HUDEP-2 (cell line): ENCODE data around the gene SMURF2.
A peak's percentile ranks its signal among the peaks of the same experiment; 100 is the strongest.
"Not testable (repeated sequence)": the region's sequence is repeated elsewhere in the genome, so short reads cannot be mapped to it uniquely, and the experiment has no call there.

Source experiments
- DNase-seq, 76 experiments: peaks; one replicate each; lab custom pipeline; 2025; ENCODE audit not compliant: unreplicated experiment in 76 of 76; lab: John Stamatoyannopoulos, UW

SMURF2 gene

DNA sequence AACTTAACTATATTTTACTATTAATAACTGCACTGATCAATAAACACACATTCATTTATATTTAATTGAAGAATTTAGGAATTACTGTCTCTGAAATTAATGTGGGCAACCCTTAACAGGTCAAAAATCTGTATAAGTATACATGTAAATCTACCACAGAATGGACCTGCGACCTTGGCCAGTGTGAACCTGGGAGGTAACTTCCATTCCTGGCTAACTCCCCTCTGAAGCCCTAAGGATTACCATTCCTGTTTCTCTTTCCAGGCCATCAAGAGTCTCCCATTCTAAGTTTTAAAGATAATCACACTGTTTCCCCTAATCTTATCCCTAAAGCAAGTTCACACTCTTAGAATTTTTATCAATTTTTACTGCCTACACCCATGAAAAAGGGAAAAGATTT, 58.1 kb downstream of the SMURF2 start:
- no peak for DNase-seq

GRCh38 chr17:64599827-64600226, 62.3 kb downstream of the SMURF2 start:
- DNase-seq, result no peak

DNA sequence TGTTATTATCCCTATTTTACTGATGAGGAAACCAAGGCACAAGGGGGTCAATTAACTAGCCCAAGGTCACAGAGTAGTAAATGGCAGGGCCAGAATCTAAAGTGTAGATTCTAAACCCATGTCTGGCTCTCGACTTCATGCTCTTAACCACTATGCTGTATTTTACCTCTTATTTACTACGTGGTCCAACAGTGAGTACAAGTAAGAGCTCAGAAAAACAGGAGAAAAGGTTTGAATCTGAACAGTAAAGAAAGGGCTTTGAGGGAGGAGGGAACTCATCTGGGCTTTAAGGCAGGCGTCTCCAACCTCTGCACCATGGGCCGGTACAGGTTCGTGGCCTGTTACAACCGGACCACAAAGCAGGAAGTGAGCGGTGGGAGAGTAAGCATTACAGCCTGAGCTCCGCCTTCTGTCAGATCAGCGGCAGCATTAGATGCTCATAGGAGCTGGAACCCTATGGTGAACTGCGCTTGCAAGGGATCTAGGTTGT, 62.9 kb downstream of the SMURF2 start:
- DNase-seq, result peak in 1 of 76 experiments; percentile 5

- DNase-seq, result no peak
Measured at GRCh38 chr17:64598672-64599071, 63.4 kb downstream of the SMURF2 start.

DNA sequence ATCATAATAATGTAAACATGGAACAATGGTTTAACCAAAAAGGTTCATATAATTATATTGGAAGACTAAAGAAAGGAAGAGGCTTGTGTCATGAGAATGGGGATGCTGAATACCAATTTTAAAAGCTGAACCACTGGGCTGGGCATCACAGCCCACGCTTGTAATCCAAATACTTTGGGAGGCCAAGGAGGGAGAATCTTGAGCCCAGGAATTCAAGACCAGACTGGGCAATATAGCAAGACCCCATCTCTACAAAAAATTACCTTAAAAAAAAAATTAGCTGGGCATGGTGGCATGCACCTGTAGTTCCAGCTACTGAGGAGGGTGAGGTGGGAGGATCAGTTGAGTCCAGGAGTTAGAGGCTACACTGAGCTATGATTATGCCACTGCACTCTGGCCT, 65.1 kb downstream of the SMURF2 start:
- no peak for DNase-seq

- DNase-seq, result no peak
Measured at GRCh38 chr17:64596439-64596838, 65.7 kb downstream of the SMURF2 start.

GRCh38 chr17:64591944-64592343, 70.2 kb downstream of the SMURF2 start:
- DNase-seq, result no peak

DNA sequence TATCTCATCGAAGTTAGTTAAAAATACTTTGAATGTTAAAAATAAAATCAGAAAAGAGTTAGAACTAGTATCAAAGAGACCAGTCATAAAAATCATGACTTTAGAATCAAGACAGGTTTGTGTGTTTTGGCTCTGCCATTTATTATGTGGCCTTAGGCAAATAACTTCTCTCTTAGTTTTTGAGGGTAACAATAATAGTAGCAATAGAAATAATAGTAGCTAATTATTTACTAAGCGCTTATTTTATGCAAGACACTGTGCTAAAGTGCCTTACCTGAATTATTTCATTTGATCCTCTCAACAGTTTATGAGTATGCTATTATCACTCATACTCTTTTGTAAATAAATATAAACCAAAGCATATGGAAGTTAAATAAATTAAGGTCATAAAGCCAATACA, 77.0 kb downstream of the SMURF2 start:
- no peak for DNase-seq

DNA sequence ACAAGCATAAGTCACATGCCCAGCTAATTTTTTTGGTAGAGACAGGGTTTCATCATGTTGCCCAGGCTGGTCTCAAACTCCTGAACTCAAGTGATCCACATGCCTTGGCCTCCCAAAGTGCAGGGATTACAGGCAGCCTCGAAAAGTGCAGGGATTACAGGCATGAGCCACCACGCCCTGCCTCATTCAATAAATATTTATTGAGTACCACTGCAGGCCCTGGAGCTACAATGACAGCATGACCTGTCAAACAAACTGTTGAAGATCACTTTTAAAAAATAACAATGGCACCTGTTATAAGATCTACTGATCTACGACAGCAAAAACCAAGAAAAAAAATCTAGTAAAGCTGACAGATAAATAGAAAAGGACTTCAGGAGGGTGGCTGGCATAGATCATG, 79.1 kb downstream of the SMURF2 start:
- no peak for DNase-seq

GRCh38 chr17:64580384-64581315, 81.5 kb downstream of the SMURF2 start:
- DNase-seq, result no peak

- DNase-seq, result no peak
Measured at GRCh38 chr17:64579917-64580316, 82.2 kb downstream of the SMURF2 start.

- DNase-seq, result not testable (repeated sequence)
Measured at GRCh38 chr17:64577025-64577424, 85.1 kb downstream of the SMURF2 start.

DNA sequence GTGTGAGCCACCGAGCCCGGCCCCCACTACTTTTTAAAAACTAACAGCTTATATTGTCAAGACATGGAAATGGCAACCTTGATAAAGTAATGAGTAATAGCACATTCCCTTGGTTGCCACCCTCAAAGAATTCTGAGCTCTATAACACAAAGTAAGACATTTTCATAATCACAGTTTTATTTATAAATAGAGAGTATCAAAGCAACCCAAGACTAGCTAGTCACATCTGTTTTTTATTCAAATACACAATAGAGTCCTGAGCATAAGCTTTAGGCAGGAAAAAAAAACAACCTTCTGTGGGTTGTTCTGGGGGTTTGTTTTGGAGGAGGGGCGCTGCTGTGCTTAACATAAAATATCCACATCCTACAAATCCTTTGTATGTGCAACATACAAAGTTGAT, 86.7 kb downstream of the SMURF2 start:
- DNase-seq, result no peak

- no peak for DNase-seq
Measured at GRCh38 chr17:64574646-64575045, 87.5 kb downstream of the SMURF2 start.

DNA sequence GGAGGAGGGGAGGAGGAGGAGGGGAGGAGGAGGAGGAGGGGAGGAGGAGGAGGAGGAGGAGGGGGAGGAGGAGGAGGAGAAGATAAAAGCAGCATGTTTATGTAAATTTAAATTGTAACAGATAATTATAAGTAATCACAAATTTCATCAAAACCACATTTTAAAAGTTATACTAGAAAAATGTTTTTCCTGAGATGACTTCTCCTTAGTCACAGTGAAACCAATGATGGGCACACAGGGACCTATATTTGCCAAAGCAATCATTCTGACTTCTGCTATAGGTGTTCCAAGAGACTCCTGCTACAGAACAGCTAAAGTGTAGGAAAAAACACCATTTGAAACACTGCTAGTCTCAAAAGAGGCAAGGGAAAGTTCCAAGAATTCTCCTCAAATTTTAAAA, 88.9 kb downstream of the SMURF2 start:
- no peak for DNase-seq

DNA sequence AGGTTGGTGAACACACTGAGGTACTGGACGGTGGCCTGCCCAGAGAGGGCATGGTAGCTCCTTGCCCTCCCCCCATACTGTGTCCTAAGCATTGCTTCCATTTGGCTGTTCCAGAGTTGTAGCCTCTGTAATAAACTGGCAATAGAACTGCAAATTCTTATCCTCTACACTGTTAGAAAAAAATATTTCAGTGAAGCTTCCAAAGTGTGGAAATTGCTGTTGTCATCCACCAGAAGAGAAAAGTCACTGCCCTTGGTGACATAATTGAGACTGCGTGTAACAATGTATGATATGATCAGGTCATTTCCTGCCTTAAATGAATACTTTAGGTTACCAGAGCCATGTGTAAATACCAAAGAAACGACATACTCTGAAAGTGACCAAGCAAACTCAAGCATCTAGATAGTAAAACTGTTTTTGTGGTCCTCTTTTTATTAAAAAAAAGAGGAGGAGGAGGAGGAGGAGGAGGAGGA, 89.4 kb downstream of the SMURF2 start:
- DNase-seq, result peak in 3 of 76 experiments; percentile 2

DNA sequence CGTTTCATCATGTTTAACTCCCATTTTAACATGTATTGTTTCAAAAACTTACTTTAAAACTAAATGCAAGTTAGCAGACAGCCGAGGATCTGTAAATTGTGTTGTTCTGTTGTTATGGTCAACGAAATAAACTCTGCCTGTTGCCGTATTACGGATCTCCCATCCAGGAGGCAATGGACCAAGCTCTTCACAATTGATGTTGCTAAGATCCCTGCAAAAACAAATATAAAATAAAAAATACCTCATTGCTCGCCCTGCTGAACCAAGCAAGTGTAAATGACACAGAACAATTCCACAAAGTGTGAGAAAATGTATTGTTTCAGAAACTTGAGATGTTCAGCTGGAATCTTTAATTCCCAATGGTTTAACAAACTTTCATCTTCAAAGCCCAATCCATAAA, 90.4 kb downstream of the SMURF2 start:
- DNase-seq, result no peak

- no peak for DNase-seq
Measured at GRCh38 chr17:64565563-64565962, 96.5 kb downstream of the SMURF2 start.

DNA sequence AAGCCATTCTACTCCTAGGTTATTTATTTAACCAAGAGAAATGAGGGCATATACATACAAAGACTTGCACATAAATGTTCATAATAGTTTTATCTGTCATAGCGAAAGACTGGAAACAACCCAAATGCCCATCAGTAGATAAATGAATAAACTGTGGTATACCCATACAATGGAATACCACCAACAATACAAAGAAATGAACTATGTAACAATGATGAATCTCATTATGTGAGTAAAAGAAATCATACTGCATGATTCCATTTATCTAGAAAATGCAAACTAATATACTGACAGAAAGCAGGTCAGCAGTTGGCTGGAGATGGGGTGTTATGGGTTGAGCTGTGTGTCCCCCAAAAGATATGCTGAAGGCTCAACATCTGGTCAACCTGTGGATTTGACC, 98.0 kb downstream of the SMURF2 start:
- DNase-seq, result no peak

GRCh38 chr17:64555281-64555680, 106.8 kb downstream of the SMURF2 start:
- no peak for DNase-seq

GRCh38 chr17:64554028-64554637, 108.0 kb downstream of the SMURF2 start:
- DNase-seq, result no peak

- DNase-seq, result no peak
Measured at GRCh38 chr17:64551461-64551860, 110.6 kb downstream of the SMURF2 start.
